Aorta (tissue), 5 donors: ENCODE measurements around the gene IL27RA. TPM values are rescaled to one million over a fixed set of nuclear protein-coding genes. Genes with fewer than 3 reads are reported as not detected.
"Not testable (repeated sequence)": the region's sequence is repeated elsewhere in the genome, so short reads cannot be mapped to it uniquely, and the experiment has no call there.

ENCODE experiments used
- ATAC-seq: fragments of 200-7000 bp; cut with Tn5 transposase; one replicate; pipeline ENCODE4 v1.9.1; 2022; ENCODE audit warnings: moderate library complexity; ENCODE audit not compliant: low FRiP score
- DNase-seq, 2 donors: peaks; one replicate each; pipeline ENCODE4 v3.0.0-alpha.2; 2020
- H3K27ac ChIP-seq, 2 donors: one replicate each; pipeline ENCODE4 v1.5.1; 2013; ENCODE audit warnings: low read length in 2 of 2, mild to moderate bottlenecking in 2 of 2, moderate library complexity in 2 of 2, control low read depth in 1 of 2, inconsistent platforms in 1 of 2, low read depth in 1 of 2
- H3K27me3 ChIP-seq, 2 donors: one replicate each; pipeline ENCODE4 v1.6.1; 2013; ENCODE audit warnings: control low read depth in 1 of 2, low read length in 1 of 2, mild to moderate bottlenecking in 1 of 2, moderate library complexity in 1 of 2; ENCODE audit not compliant: insufficient read depth in 2 of 2, control insufficient read depth in 1 of 2
- H3K36me3 ChIP-seq, 2 donors: one replicate each; pipeline ENCODE4 v1.6.1; 2013; ENCODE audit warnings: control low read depth in 1 of 2, low read length in 1 of 2, mild to moderate bottlenecking in 1 of 2; ENCODE audit not compliant: insufficient read depth in 2 of 2, control insufficient read depth in 1 of 2
- H3K4me1 ChIP-seq, 2 donors: one replicate each; pipeline ENCODE4 v1.6.1; 2013; ENCODE audit warnings: low read length in 2 of 2, control low read depth in 1 of 2, mild to moderate bottlenecking in 1 of 2, moderate library complexity in 1 of 2; ENCODE audit not compliant: insufficient read depth in 2 of 2, control insufficient read depth in 1 of 2
- H3K4me3 ChIP-seq, 2 donors: one replicate each; pipeline ENCODE4 v1.5.1; 2013; ENCODE audit warnings: low read length in 2 of 2, control low read depth in 1 of 2, mild to moderate bottlenecking in 1 of 2
- H3K9me3 ChIP-seq: one replicate; pipeline ENCODE4 v1.6.1; 2013; ENCODE audit warnings: mild to moderate bottlenecking, low read length; ENCODE audit not compliant: control insufficient read depth
- WGBS, 2 donors: extraction: QIAGEN DNeasy Blood & Tissue Kit; methylation state at CpG; one replicate each; pipeline ENCODE4 v1.1.7; 2013; 5-methylcytosine and 5-hydroxymethylcytosine counted together
- intact Hi-C, 2 donors: fragments of 100-400 bp; cut with DNase I; formaldehyde crosslinking; loops; one replicate each; pipeline versions ENCODE4 v1.14.2 to v1.15.0; 2022
- polyA plus RNA-seq, 2 donors: library from polyadenylated mRNA; stranded (reverse); fragments of 200-250 nt; gene quantifications; one replicate each; pipeline ENCODE4 v1.2.3, GENCODE V29; 2013
- total RNA-seq, 2 donors: library from RNA; stranded (reverse); fragmentation: NEBNext Ultra II Directional; extraction: Animal tissue kit (Norgen Biotek cat#: 25700); gene quantifications; one replicate each; pipeline ENCODE4 v1.2.1, GENCODE V29; 2021
- donor health status: healthy with polysubstance abuse.
- donor health status: Bipolar disorder and iron deficiency.
- donor health status: DM: no; HTN: no; CAD: no.
- donor health status: DM: no; HTN: no; CAD: no.
- donor health status: DM: yes; HTN: yes; CAD: no.

Gene IL27RA
- total and polyA plus RNA-seq, 4 donors, result 0.36 to 5.5 (median 2.0) TPM

DNA sequence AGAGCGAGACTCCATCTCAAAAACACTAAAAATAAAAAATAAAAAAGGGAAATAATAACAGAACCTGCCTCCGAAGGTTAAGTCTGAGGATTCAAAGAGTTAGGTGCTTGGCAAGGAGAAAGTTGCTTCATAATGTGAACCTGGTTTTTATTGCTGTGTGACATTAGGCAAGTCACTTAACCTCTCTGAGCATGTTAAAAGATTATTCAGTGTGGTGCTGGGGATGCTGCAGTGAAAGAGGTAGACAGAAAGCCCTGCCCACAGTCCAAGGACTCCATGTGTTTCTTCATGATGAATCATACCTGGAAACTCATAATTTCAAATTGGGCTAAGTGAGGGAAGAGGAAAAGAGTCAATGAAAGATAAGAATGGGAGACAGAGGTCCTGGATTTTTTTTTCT lies 2.4 kb downstream of the IL27RA start:
- no peaks in the 10 kb centered on the region for H3K36me3 ChIP-seq
- DNase-seq (no peak), ATAC-seq (no peak)
- H3K27me3 ChIP-seq, result no peaks in the 10 kb centered on the region
- intact Hi-C loops, result no loop called here
- no peak overlapping the region for H3K4me3 ChIP-seq
- no peaks in the 10 kb centered on the region for H3K4me1 ChIP-seq
- 96% methylated on average over 2 of the region's 2 CpGs for WGBS, 2 donors
- H3K9me3 ChIP-seq, result no peaks in the 10 kb centered on the region
- H3K27ac ChIP-seq, result no peak overlapping the region

GRCh38 chr19:14035159-14035558 lies 3.6 kb downstream of the IL27RA start:
- DNase-seq, H3K27ac ChIP-seq, H3K4me1 ChIP-seq, H3K4me3 ChIP-seq, H3K36me3 ChIP-seq, H3K27me3 ChIP-seq, ATAC-seq, intact Hi-C loops, H3K9me3 ChIP-seq: not testable (repeated sequence)
- 91 to 93% methylated on average over 12 of the region's 12 CpGs for WGBS, 2 donors

GRCh38 chr19:14035706-14036105 lies 4.1 kb downstream of the IL27RA start:
- no peaks in the 10 kb centered on the region for H3K9me3 ChIP-seq
- ATAC-seq (no peak), DNase-seq (no peak)
- intact Hi-C loops, result no loop called here
- H3K4me1 ChIP-seq, result no peaks in the 10 kb centered on the region
- no peak overlapping the region for H3K27ac ChIP-seq
- 29 to 52% methylated on average over 7 of the region's 7 CpGs for WGBS, 2 donors
- no peaks in the 10 kb centered on the region for H3K36me3 ChIP-seq
- H3K27me3 ChIP-seq, result no peaks in the 10 kb centered on the region
- H3K4me3 ChIP-seq, result no peak overlapping the region

GRCh38 chr19:14039181-14039580 lies 7.6 kb downstream of the IL27RA start:
- Histone ChIP-seq H3K36me3 (no peaks in the 10 kb centered on the region), H3K27me3 (no peaks in the 10 kb centered on the region), H3K4me1 (no peaks in the 10 kb centered on the region), H3K4me3 (no peak overlapping the region), H3K9me3 (no peaks in the 10 kb centered on the region), H3K27ac (no peak overlapping the region)
- intact Hi-C loops, result no loop called here
- DNase-seq (no peak), ATAC-seq (no peak)
- WGBS, 2 donors, result 88 to 90% methylated on average over 7 of the region's 7 CpGs

- DNase-seq, result peak in 1 of 2 donors; percentile 53
- H3K27ac ChIP-seq, intact Hi-C loops: not testable (repeated sequence)
Measured at GRCh38 chr19:14042659-14043608, 11.4 kb downstream of the IL27RA start.

DNA sequence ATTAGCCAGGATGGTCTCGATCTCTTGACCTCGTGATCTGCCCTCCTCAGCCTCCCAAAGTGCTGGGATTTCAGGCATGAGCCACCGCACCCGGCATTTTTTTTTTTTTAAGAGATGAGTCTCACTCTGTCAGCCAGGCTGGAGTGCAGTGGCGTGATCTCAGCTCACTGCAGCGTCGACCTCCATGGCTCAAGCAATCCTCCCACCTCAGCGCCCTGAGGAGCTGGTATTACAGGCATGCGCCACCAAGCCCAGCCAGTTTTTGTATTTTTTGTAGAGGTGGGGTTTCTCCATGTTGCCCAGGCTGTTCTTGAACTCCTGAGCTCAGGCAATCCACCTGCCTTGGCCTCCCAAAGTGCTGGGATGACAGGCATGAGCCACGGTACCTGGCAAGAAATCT lies 16.3 kb downstream of the IL27RA start:
- intact Hi-C loops, DNase-seq, H3K9me3 ChIP-seq, H3K4me3 ChIP-seq, H3K4me1 ChIP-seq, H3K36me3 ChIP-seq, H3K27me3 ChIP-seq, H3K27ac ChIP-seq, ATAC-seq: not testable (repeated sequence)
- WGBS, 2 donors, result 97 to 98% methylated on average over 10 of the region's 10 CpGs

More at GRCh38 chr19:14042659-14043608, 11.4 kb downstream of the IL27RA start:
- H3K9me3 ChIP-seq, H3K36me3 ChIP-seq, H3K4me1 ChIP-seq, H3K27me3 ChIP-seq, H3K4me3 ChIP-seq: not testable (repeated sequence)
- ATAC-seq, result peak; percentile 78
- 67 to 73% methylated on average over 19 of the region's 19 CpGs for WGBS, 2 donors

DNA sequence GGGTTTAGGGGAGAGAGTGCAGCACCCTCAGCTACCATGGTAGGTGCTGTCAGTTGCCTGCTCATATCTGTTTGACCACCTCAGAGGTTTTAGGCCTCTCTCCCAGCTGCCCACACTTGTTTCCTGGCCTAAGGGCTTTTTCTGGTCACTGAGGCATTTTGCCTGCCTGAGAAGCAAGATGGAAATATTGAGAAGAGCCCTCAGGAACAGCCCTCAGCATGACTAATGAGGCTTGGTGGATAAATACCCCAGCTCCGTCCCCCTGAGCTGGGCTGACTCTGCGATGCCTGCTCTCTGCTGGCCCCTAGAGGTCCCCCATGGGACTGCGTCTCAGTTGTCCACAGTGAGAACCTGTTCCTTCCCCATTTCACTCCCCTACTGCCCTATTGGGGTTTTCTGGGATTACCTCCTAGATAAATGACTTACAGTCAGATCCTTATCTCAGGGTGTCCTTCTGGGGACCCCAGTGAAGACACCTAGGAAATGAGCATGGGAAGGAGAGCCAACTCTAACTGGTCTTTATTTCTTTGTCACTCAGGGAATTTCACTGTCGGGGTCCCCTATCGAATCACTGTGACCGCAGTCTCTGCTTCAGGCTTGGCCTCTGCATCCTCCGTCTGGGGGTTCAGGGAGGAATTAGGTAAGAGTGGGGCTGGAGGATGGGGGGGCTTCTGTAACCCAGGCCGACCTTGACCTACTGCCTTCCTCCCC lies 17.0 kb downstream of the IL27RA start:
- no peak for ATAC-seq
- intact Hi-C loops, result no loop called here

GRCh38 chr19:14050512-14050911 lies 18.9 kb downstream of the IL27RA start:
- no peaks in the 10 kb centered on the region for H3K9me3 ChIP-seq
- intact Hi-C loops, result no loop called here
- H3K27me3 ChIP-seq, result no peaks in the 10 kb centered on the region
- no peak overlapping the region for H3K4me3 ChIP-seq
- no peak overlapping the region for H3K27ac ChIP-seq
- DNase-seq (no peak), ATAC-seq (no peak)
- no peaks in the 10 kb centered on the region for H3K36me3 ChIP-seq
- H3K4me1 ChIP-seq, result no peaks in the 10 kb centered on the region
- WGBS, 2 donors, result 97 to 100% methylated on average over 4 of the region's 4 CpGs

More for the DNA sequence above, 17.0 kb downstream of the IL27RA start:
- Histone ChIP-seq H3K9me3 (no peaks in the 10 kb centered on the region), H3K4me3 (no peak overlapping the region), H3K27me3 (no peaks in the 10 kb centered on the region), H3K36me3 (no peaks in the 10 kb centered on the region), H3K27ac (no peak overlapping the region), H3K4me1 (no peaks in the 10 kb centered on the region)
- 82 to 83% methylated on average over 8 of the region's 8 CpGs for WGBS, 2 donors
- peak; percentile 66 to 89 for DNase-seq
